ENCODE measurements around the gene HLA-DRB1.
"Not testable (repeated sequence)": the region's sequence is repeated elsewhere in the genome, so short reads cannot be mapped to it uniquely, and the experiment has no call there.

The HLA-DRB1 gene

DNA sequence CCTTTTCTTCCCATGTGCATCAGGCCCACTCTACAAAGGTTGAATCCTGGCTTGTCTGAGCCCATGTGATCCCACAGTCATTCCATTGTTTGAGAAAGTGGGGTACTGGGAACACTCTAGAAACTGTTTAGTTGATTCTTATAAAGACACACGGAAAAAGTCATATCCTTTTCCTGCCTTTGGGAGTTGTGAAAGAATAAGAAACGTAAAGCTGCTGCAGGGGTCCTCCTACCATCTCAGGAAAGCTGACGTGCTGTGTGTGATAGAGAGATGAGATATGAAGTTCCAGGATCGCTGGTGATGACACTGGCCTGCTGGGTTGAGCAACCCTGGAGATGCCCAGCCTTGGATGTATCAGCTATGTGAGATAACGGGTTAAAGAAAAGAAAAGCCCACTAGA is 38.2 kb downstream of the HLA-DRB1 start:
- no peaks in the 10 kb centered on the region for H4K20me1 ChIP-seq (ENCODE audit: insufficient read depth, low read length)
- no peaks in the 10 kb centered on the region for H3K79me2 ChIP-seq (ENCODE audit: insufficient read depth, low read length)
- TF ChIP-seq CTCF (IDR thresholded peaks at IDR 0.05; ENCODE audit: borderline replicate concordance, extremely low read depth, low read length, poor library complexity, severe bottlenecking) = no peak
- TF ChIP-seq EZH2 (IDR thresholded peaks at IDR 0.05; ENCODE audit: borderline replicate concordance, low read depth, low read length, severe bottlenecking) = no peak
- no peaks in the 10 kb centered on the region for H3K36me3 ChIP-seq (ENCODE audit: insufficient read depth, low read length)
- ATAC-seq (ENCODE audit: insufficient read depth, low read depth) (no peak), DNase-seq (no peak)
- H3K4me3 ChIP-seq (ENCODE audit: low read depth in 1 of 2, low read length in 2 of 2) = no peak overlapping the region
- no peak overlapping the region for H3K4me2 ChIP-seq (ENCODE audit: insufficient read depth, low read length)
- no peaks in the 10 kb centered on the region for H3K4me1 ChIP-seq (ENCODE audit: insufficient read depth, low read length)
- H3K9me3 ChIP-seq (ENCODE audit: insufficient read depth, low read length, severe bottlenecking) = no peaks in the 10 kb centered on the region
- H3K27me3 ChIP-seq (ENCODE audit: insufficient read depth, low read length, poor library complexity) = no peaks in the 10 kb centered on the region
- no peak overlapping the region for H3K27ac ChIP-seq (ENCODE audit: low read length)
- no peak overlapping the region for H2AFZ ChIP-seq (ENCODE audit: low read depth, low read length)
- no peak overlapping the region for H3K9ac ChIP-seq (ENCODE audit: low read depth, low read length)

DNA sequence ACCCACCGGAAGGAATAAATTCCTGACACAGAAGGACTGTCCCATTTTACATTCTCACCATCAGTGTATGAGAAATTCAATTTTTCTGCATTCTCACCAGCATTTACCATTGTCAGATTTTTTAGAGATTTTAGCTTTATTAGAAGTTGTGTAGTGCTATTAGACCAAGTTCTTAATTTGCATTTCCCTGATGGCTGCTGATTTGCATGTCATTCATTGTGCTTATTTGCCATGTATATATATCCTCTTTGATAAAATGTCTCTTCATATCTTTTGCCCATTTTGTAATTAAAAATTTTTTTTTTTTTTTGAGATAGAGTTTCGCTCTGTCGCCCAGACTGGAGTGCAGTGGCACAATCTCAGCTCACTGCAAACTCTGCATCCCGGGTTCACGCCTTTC is 49.8 kb downstream of the HLA-DRB1 start:
- H3K27me3 ChIP-seq (ENCODE audit: insufficient read depth, low read length, poor library complexity) = no peaks in the 10 kb centered on the region
- no peaks in the 10 kb centered on the region for H3K36me3 ChIP-seq (ENCODE audit: insufficient read depth, low read length)
- ATAC-seq (ENCODE audit: insufficient read depth, low read depth) (no peak), DNase-seq (no peak)
- H3K27ac ChIP-seq (ENCODE audit: low read length) = no peak overlapping the region
- H3K9me3 ChIP-seq (ENCODE audit: insufficient read depth, low read length, severe bottlenecking) = no peaks in the 10 kb centered on the region
- no peak overlapping the region for H3K9ac ChIP-seq (ENCODE audit: low read depth, low read length)
- H3K4me1 ChIP-seq (ENCODE audit: insufficient read depth, low read length) = no peaks in the 10 kb centered on the region
- no peaks in the 10 kb centered on the region for H3K79me2 ChIP-seq (ENCODE audit: insufficient read depth, low read length)
- H2AFZ ChIP-seq (ENCODE audit: low read depth, low read length) = no peak overlapping the region
- no peak overlapping the region for H3K4me3 ChIP-seq (ENCODE audit: low read depth in 1 of 2, low read length in 2 of 2)
- no peaks in the 10 kb centered on the region for H4K20me1 ChIP-seq (ENCODE audit: insufficient read depth, low read length)
- TF ChIP-seq CTCF (IDR thresholded peaks at IDR 0.05; ENCODE audit: borderline replicate concordance, extremely low read depth, low read length, poor library complexity, severe bottlenecking) = no peak
- TF ChIP-seq EZH2 (IDR thresholded peaks at IDR 0.05; ENCODE audit: borderline replicate concordance, low read depth, low read length, severe bottlenecking) = no peak
- no peak overlapping the region for H3K4me2 ChIP-seq (ENCODE audit: insufficient read depth, low read length)

- H3K4me1 ChIP-seq (ENCODE audit: insufficient read depth, low read length); H3K9me3 ChIP-seq (ENCODE audit: insufficient read depth, low read length, severe bottlenecking); H3K79me2 ChIP-seq (ENCODE audit: insufficient read depth, low read length); H3K4me3 ChIP-seq (ENCODE audit: low read depth in 1 of 2, low read length in 2 of 2); H3K27me3 ChIP-seq (ENCODE audit: insufficient read depth, low read length, poor library complexity); ATAC-seq (ENCODE audit: insufficient read depth, low read depth); H3K36me3 ChIP-seq (ENCODE audit: insufficient read depth, low read length); H3K27ac ChIP-seq (ENCODE audit: low read length); H3K9ac ChIP-seq (ENCODE audit: low read depth, low read length); DNase-seq; H3K4me2 ChIP-seq (ENCODE audit: insufficient read depth, low read length); H4K20me1 ChIP-seq (ENCODE audit: insufficient read depth, low read length); H2AFZ ChIP-seq (ENCODE audit: low read depth, low read length): not testable (repeated sequence)
Measured at GRCh38 chr6:32530431-32530793, 59.2 kb downstream of the HLA-DRB1 start.

- Histone ChIP-seq H3K4me3 (ENCODE audit: low read depth in 1 of 2, low read length in 2 of 2) (no peak within 1 kb of the TSS), H3K36me3 (ENCODE audit: insufficient read depth, low read length) (no peaks in the 10 kb centered on the region), H2AFZ (ENCODE audit: low read depth, low read length) (no peak within 1 kb of the TSS), H4K20me1 (ENCODE audit: insufficient read depth, low read length) (no peaks in the 10 kb centered on the region), H3K79me2 (ENCODE audit: insufficient read depth, low read length) (no peaks in the 10 kb centered on the region), H3K4me1 (ENCODE audit: insufficient read depth, low read length) (no peaks in the 10 kb centered on the region), H3K9me3 (ENCODE audit: insufficient read depth, low read length, severe bottlenecking) (no peaks in the 10 kb centered on the region), H3K27me3 (ENCODE audit: insufficient read depth, low read length, poor library complexity) (no peaks in the 10 kb centered on the region), H3K4me2 (ENCODE audit: insufficient read depth, low read length) (no peak within 1 kb of the TSS), H3K9ac (ENCODE audit: low read depth, low read length) (no peak within 1 kb of the TSS), H3K27ac (ENCODE audit: low read length) (no peak within 1 kb of the TSS)
- ATAC-seq (ENCODE audit: insufficient read depth, low read depth) (no peak), DNase-seq (no peak)
- no peak for TF ChIP-seq EZH2 (IDR thresholded peaks at IDR 0.05; ENCODE audit: borderline replicate concordance, low read depth, low read length, severe bottlenecking)
- TF ChIP-seq CTCF (IDR thresholded peaks at IDR 0.05; ENCODE audit: borderline replicate concordance, extremely low read depth, low read length, poor library complexity, severe bottlenecking) = no peak
Measured at GRCh38 chr6:32529697-32530430, 59.8 kb downstream of the HLA-DRB1 start, which contains the start of gene HLA-DRB5. HLA-DRB5 (minus strand) TSS chr6:32530287; CDS start chr6:32530224, 63 bp downstream.
